Esophagus muscularis mucosa (tissue), 4 donors: Measurements from ENCODE around the gene PRX.

Experiments used
- CTCF ChIP-seq, 3 experiments: fragments of 200-600 bp in 2 of 3; fragments of 450-650 bp in 1 of 3; sonication (generic) in 2 of 3; IDR thresholded peaks; one replicate each; pipeline ENCODE4 v1.5.1; 2017 to 2019; ENCODE audit warnings: antibody characterized with exemption in 3 of 3, mild to moderate bottlenecking in 2 of 3, moderate library complexity in 1 of 3
- EP300 ChIP-seq: sonication (generic); formaldehyde crosslinking; IDR thresholded peaks from one replicate; pipeline ENCODE4 v1.6.1; 2017; ENCODE audit warnings: antibody characterized with exemption
- POLR2A ChIP-seq: fragments of 450-650 bp; IDR thresholded peaks from one replicate; pipeline ENCODE4 v1.6.1; 2017; ENCODE audit warnings: antibody characterized with exemption, moderate library complexity, mild to moderate bottlenecking, low read depth
- POLR2AphosphoS5 ChIP-seq, 2 donors: sonication (generic); formaldehyde crosslinking; IDR thresholded peaks; one replicate each; pipeline ENCODE4 v1.6.1; 2017; ENCODE audit warnings: antibody characterized with exemption in 2 of 2

GRCh38 chr19:40461669-40462221, 48.6 kb upstream of the PRX start:
- TF ChIP-seq CTCF (IDR thresholded peaks at IDR 0.05) (no peak), EP300 (no peak), POLR2AphosphoS5 (IDR thresholded peaks at IDR 0.05) (no peak), POLR2A (no peak)
